ENCODE measurements around the gene IDI1.

Gene IDI1

GRCh38 chr10:1089017-1089689 is 40.2 kb upstream of the IDI1 start:
- Histone ChIP-seq H3K9me2 (replicated peaks; ENCODE audit: insufficient read depth, low read length) (no peaks in the 10 kb centered on the region), H3K27me3 (ENCODE audit: low read length) (no peaks in the 10 kb centered on the region), H3K9me3 (ENCODE audit: insufficient read depth, low read length) (no peaks in the 10 kb centered on the region), H3K4me2 (ENCODE audit: low read depth, low read length, poor library complexity, severe bottlenecking) (no peak overlapping the region), H3K4me3 (ENCODE audit: insufficient read depth, low read length, poor library complexity, severe bottlenecking) (no peak overlapping the region), H3K27ac (ENCODE audit: low read depth, low read length) (no peak overlapping the region), H3F3A (ENCODE audit: insufficient read depth) (no peaks in the 10 kb centered on the region), H3K36me3 (ENCODE audit: low read length) (no peaks in the 10 kb centered on the region), H3K9ac (ENCODE audit: low read length) (no peak overlapping the region), H3K79me2 (ENCODE audit: insufficient read depth, low read length) (no peaks in the 10 kb centered on the region), H2AFZ (ENCODE audit: low read depth, low read length, severe bottlenecking) (no peak overlapping the region), H4K20me1 (ENCODE audit: low read depth, low read length) (no peaks in the 10 kb centered on the region)
- TF ChIP-seq CTCF (IDR thresholded peaks at IDR 0.05; ENCODE audit: insufficient read depth, low read length, poor library complexity, severe bottlenecking), result no peak
- TF ChIP-seq EZH2phosphoT487 (conservative IDR thresholded peaks at IDR 0.05; ENCODE audit: low read length), result no peak

- Histone ChIP-seq H2AFZ (ENCODE audit: low read depth, low read length, severe bottlenecking) (no peak overlapping the region), H4K20me1 (ENCODE audit: low read depth, low read length) (no peaks in the 10 kb centered on the region), H3K4me2 (ENCODE audit: low read depth, low read length, poor library complexity, severe bottlenecking) (no peak overlapping the region), H3K27ac (ENCODE audit: low read depth, low read length) (no peak overlapping the region), H3K79me2 (ENCODE audit: insufficient read depth, low read length) (no peaks in the 10 kb centered on the region), H3K4me3 (ENCODE audit: insufficient read depth, low read length, poor library complexity, severe bottlenecking) (no peak overlapping the region), H3K9me2 (replicated peaks; ENCODE audit: insufficient read depth, low read length) (no peaks in the 10 kb centered on the region), H3F3A (ENCODE audit: insufficient read depth) (no peaks in the 10 kb centered on the region), H3K27me3 (ENCODE audit: low read length) (no peaks in the 10 kb centered on the region), H3K9me3 (ENCODE audit: insufficient read depth, low read length) (no peaks in the 10 kb centered on the region), H3K9ac (ENCODE audit: low read length) (no peak overlapping the region), H3K36me3 (ENCODE audit: low read length) (no peaks in the 10 kb centered on the region)
- no peak for TF ChIP-seq EZH2phosphoT487 (conservative IDR thresholded peaks at IDR 0.05; ENCODE audit: low read length)
- no peak for TF ChIP-seq CTCF (IDR thresholded peaks at IDR 0.05; ENCODE audit: insufficient read depth, low read length, poor library complexity, severe bottlenecking)
Observed at GRCh38 chr10:1086787-1087186, 37.9 kb upstream of the IDI1 start.

- no peak overlapping the region for H3K27ac ChIP-seq (ENCODE audit: low read depth, low read length)
- no peaks in the 10 kb centered on the region for H3K27me3 ChIP-seq (ENCODE audit: low read length)
- H3F3A ChIP-seq (ENCODE audit: insufficient read depth), result 0 out of 2 replicates have a peak, but pooled peaks cover 5% of the 10 kb centered on the region
- no peak overlapping the region for H3K4me3 ChIP-seq (ENCODE audit: insufficient read depth, low read length, poor library complexity, severe bottlenecking)
- peaks cover 1% of the 10 kb centered on the region; the same call in 1 of the 2 replicates for H3K36me3 ChIP-seq (ENCODE audit: low read length)
- H2AFZ ChIP-seq (ENCODE audit: low read depth, low read length, severe bottlenecking), result no peak overlapping the region
- no peak overlapping the region for H3K9ac ChIP-seq (ENCODE audit: low read length)
- H3K9me2 ChIP-seq (replicated peaks; ENCODE audit: insufficient read depth, low read length), result no peaks in the 10 kb centered on the region
- no peaks in the 10 kb centered on the region for H3K79me2 ChIP-seq (ENCODE audit: insufficient read depth, low read length)
- H4K20me1 ChIP-seq (ENCODE audit: low read depth, low read length), result no peaks in the 10 kb centered on the region
- TF ChIP-seq CTCF (IDR thresholded peaks at IDR 0.05; ENCODE audit: insufficient read depth, low read length, poor library complexity, severe bottlenecking), result no peak
- TF ChIP-seq EZH2phosphoT487 (conservative IDR thresholded peaks at IDR 0.05; ENCODE audit: low read length), result no peak
- no peak overlapping the region for H3K4me2 ChIP-seq (ENCODE audit: low read depth, low read length, poor library complexity, severe bottlenecking)
- H3K9me3 ChIP-seq (ENCODE audit: insufficient read depth, low read length), result no peaks in the 10 kb centered on the region
Observed at GRCh38 chr10:1085258-1085657, 36.3 kb upstream of the IDI1 start.

Measured in SU-DHL-6 (cell line).